ENCODE results near the gene TAF5L. TPM values are rescaled to one million over a fixed set of nuclear protein-coding genes. Genes with fewer than 3 reads are reported as not detected.

TAF5L gene
- polyA plus RNA-seq, 1 experiment = 17.3 TPM

GRCh38 chr1:229640455-229640854 lies 14.5 kb upstream of the TAF5L start:
- no peak overlapping the region for H3K4me3 ChIP-seq (ENCODE audit: low read depth, low read length)
- TF ChIP-seq CTCF (IDR thresholded peaks at IDR 0.05; ENCODE audit: low read depth, low read length) = no peak
- CTCF ChIA-PET = no interaction called here
- H3K9me3 ChIP-seq (ENCODE audit: control insufficient read depth, insufficient read depth, low read length) = no peaks in the 10 kb centered on the region
- POLR2A ChIA-PET = interaction anchor here (0.7 kb wide), 1 partner anchor 737 kb away, joined by 11 read pairs; no protein-coding TSS in a partner anchor
- DNase-seq (ENCODE audit: low read depth, low spot score) = no peak
- H3K27me3 ChIP-seq (ENCODE audit: control insufficient read depth, insufficient read depth, low read length) = no peaks in the 10 kb centered on the region
- H3K27ac ChIP-seq (ENCODE audit: low read depth, low read length) = no peak overlapping the region

GRCh38 chr1:229637746-229638145 lies 11.8 kb upstream of the TAF5L start:
- Histone ChIP-seq H3K27me3 (ENCODE audit: control insufficient read depth, insufficient read depth, low read length) (no peaks in the 10 kb centered on the region), H3K27ac (ENCODE audit: low read depth, low read length) (no peak overlapping the region), H3K9me3 (ENCODE audit: control insufficient read depth, insufficient read depth, low read length) (no peaks in the 10 kb centered on the region), H3K4me3 (ENCODE audit: low read depth, low read length) (no peak overlapping the region)
- DNase-seq (ENCODE audit: low read depth, low spot score) = no peak
- no peak for TF ChIP-seq CTCF (IDR thresholded peaks at IDR 0.05; ENCODE audit: low read depth, low read length)
- CTCF ChIA-PET = no interaction called here
- POLR2A ChIA-PET = no interaction called here

DNA sequence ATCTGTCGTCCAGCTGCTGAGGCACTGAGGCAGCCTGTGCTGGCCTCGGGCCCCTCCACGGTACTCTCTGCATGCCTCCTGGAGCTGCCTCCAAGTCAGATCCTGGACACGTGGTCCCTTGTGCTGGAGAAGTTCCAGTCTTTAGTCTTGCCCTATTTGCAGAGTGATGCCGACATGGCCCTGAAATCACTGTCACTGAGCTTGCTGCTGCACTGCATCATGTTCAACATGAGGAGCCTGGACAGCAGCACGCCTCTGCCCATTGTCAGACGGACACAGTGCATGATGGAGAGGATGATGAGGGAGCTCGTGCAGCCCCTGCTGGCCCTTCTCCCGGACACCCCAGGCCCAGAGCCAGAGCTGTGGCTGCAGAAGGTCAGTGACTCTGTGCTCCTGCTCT lies 10.1 kb upstream of the TAF5L start:
- DNase-seq (ENCODE audit: low read depth, low spot score) = no peak
- TF ChIP-seq CTCF (IDR thresholded peaks at IDR 0.05; ENCODE audit: low read depth, low read length) = no peak
- CTCF ChIA-PET = interaction anchor here (2.1 kb wide), 1 partner anchor 77 kb away, joined by 4 read pairs; the partner anchor contains the start of gene ABCB10
- H3K27ac ChIP-seq (ENCODE audit: low read depth, low read length) = no peak overlapping the region
- H3K9me3 ChIP-seq (ENCODE audit: control insufficient read depth, insufficient read depth, low read length) = no peaks in the 10 kb centered on the region
- H3K4me3 ChIP-seq (ENCODE audit: low read depth, low read length) = no peak overlapping the region
- H3K27me3 ChIP-seq (ENCODE audit: control insufficient read depth, insufficient read depth, low read length) = no peaks in the 10 kb centered on the region
- POLR2A ChIA-PET = interaction anchor here (0.7 kb wide), 1 partner anchor 11 kb away, joined by 3 read pairs; no protein-coding TSS in a partner anchor

- H3K4me3 ChIP-seq (ENCODE audit: low read depth, low read length) = no peak overlapping the region
- POLR2A ChIA-PET = no interaction called here
- CTCF ChIA-PET = interaction anchor here (0.7 to 1.0 kb wide), 2 partner anchors 73 to 634 kb away, joined by 3 to 6 read pairs; no protein-coding TSS in a partner anchor
Observed at GRCh38 chr1:229631966-229632365, 6.0 kb upstream of the TAF5L start.

GRCh38 chr1:229631148-229631547 lies 5.2 kb upstream of the TAF5L start:
- POLR2A ChIA-PET = no interaction called here
- no peak for DNase-seq (ENCODE audit: low read depth, low spot score)
- no peak for TF ChIP-seq CTCF (IDR thresholded peaks at IDR 0.05; ENCODE audit: low read depth, low read length)
- H3K27me3 ChIP-seq (ENCODE audit: control insufficient read depth, insufficient read depth, low read length) = no peaks in the 10 kb centered on the region
- CTCF ChIA-PET = no interaction called here
- no peak overlapping the region for H3K4me3 ChIP-seq (ENCODE audit: low read depth, low read length)
- H3K27ac ChIP-seq (ENCODE audit: low read depth, low read length) = no peak overlapping the region
- H3K9me3 ChIP-seq (ENCODE audit: control insufficient read depth, insufficient read depth, low read length) = peaks cover 3% of the 10 kb centered on the region; the same call in 1 of the 2 replicates

More at GRCh38 chr1:229631966-229632365, 6.0 kb upstream of the TAF5L start:
- no peaks in the 10 kb centered on the region for H3K9me3 ChIP-seq (ENCODE audit: control insufficient read depth, insufficient read depth, low read length)
- H3K27me3 ChIP-seq (ENCODE audit: control insufficient read depth, insufficient read depth, low read length) = no peaks in the 10 kb centered on the region
- H3K27ac ChIP-seq (ENCODE audit: low read depth, low read length) = no peak overlapping the region
- DNase-seq (ENCODE audit: low read depth, low spot score) = no peak
- TF ChIP-seq CTCF (IDR thresholded peaks at IDR 0.05; ENCODE audit: low read depth, low read length) = no peak
